Liver (tissue), 9 donors: ENCODE data around the gene RBM20. TPM values are rescaled to one million over a fixed set of nuclear protein-coding genes. Genes with fewer than 3 reads are reported as not detected.

Experiments
- DNase-seq: peaks from one replicate; pipeline ENCODE4 v3.0.0-alpha.2; 2017; ENCODE audit warnings: low spot score
- H3K27ac ChIP-seq, 2 donors: one replicate each; pipeline ENCODE4 v1.7.0; 2013; ENCODE audit warnings: inconsistent platforms in 2 of 2, low read length in 2 of 2, control low read depth in 1 of 2, low read depth in 1 of 2, mild to moderate bottlenecking in 1 of 2
- H3K27me3 ChIP-seq, 4 donors: one replicate each; pipeline versions ENCODE4 v1.6.1 to v1.7.0; 2013; ENCODE audit warnings: low read length in 3 of 4, inconsistent platforms in 1 of 4, mild to moderate bottlenecking in 1 of 4, moderate library complexity in 1 of 4; ENCODE audit not compliant: control insufficient read depth in 4 of 4, insufficient read depth in 4 of 4
- H3K36me3 ChIP-seq, 4 donors: one replicate each; pipeline versions ENCODE4 v1.6.1 to v1.7.0; 2013; ENCODE audit warnings: low read length in 3 of 4, mild to moderate bottlenecking in 3 of 4, low read depth in 1 of 4, moderate library complexity in 1 of 4; ENCODE audit not compliant: control insufficient read depth in 4 of 4, insufficient read depth in 3 of 4
- H3K4me1 ChIP-seq, 4 donors: one replicate each; pipeline versions ENCODE4 v1.6.1 to v1.7.0; 2013; ENCODE audit warnings: low read length in 3 of 4, mild to moderate bottlenecking in 3 of 4, moderate library complexity in 1 of 4; ENCODE audit not compliant: control insufficient read depth in 4 of 4, insufficient read depth in 4 of 4
- H3K4me3 ChIP-seq, 3 donors: one replicate each; pipeline versions ENCODE4 v1.6.1 to v1.7.0; 2013; ENCODE audit warnings: low read length in 3 of 3, control low read depth in 1 of 3, low read depth in 1 of 3, mild to moderate bottlenecking in 1 of 3
- H3K9ac ChIP-seq, 2 donors: one replicate each; pipeline ENCODE4 v1.7.0; 2013; ENCODE audit warnings: low read length in 2 of 2, mild to moderate bottlenecking in 2 of 2, moderate library complexity in 2 of 2, control low read depth in 1 of 2, low read depth in 1 of 2
- H3K9me3 ChIP-seq, 4 donors: one replicate each; pipeline versions ENCODE4 v1.6.1 to v1.7.0; 2013; ENCODE audit warnings: low read length in 3 of 4; ENCODE audit not compliant: control insufficient read depth in 4 of 4
- EGR1 ChIP-seq, 2 donors: IDR thresholded peaks; 2 replicates each; pipeline ENCODE4 v1.6.1; 2016 to 2018; ENCODE audit warnings: antibody characterized with exemption in 2 of 2, low read depth in 2 of 2
- FOXA1 ChIP-seq: IDR thresholded peaks from 2 replicates; pipeline ENCODE4 v1.6.1; 2016; ENCODE audit warnings: antibody characterized with exemption
- FOXA2 ChIP-seq: IDR thresholded peaks from 2 replicates; pipeline ENCODE4 v1.6.1; 2016; ENCODE audit warnings: antibody characterized with exemption
- GABPA ChIP-seq, 2 donors: IDR thresholded peaks in 1 of 2; conservative IDR thresholded peaks in 1 of 2; 2 replicates each; pipeline ENCODE4 v1.6.1; 2016; ENCODE audit warnings: antibody characterized with exemption in 2 of 2, mild to moderate bottlenecking in 1 of 2, moderate library complexity in 1 of 2
- HNF4A ChIP-seq, 2 donors: conservative IDR thresholded peaks; 2 replicates each; pipeline ENCODE4 v1.6.1; 2016; ENCODE audit warnings: antibody characterized with exemption in 2 of 2, mild to moderate bottlenecking in 2 of 2
- HNF4G ChIP-seq: IDR thresholded peaks from 2 replicates; pipeline ENCODE4 v1.6.1; 2016; ENCODE audit warnings: antibody characterized with exemption
- JUND ChIP-seq, 2 donors: IDR thresholded peaks; 2 replicates each; pipeline ENCODE4 v1.6.1; 2016; ENCODE audit warnings: antibody characterized with exemption in 2 of 2
- NR2F2 ChIP-seq: IDR thresholded peaks from 2 replicates; pipeline ENCODE4 v1.6.1; 2016; ENCODE audit warnings: antibody characterized with exemption
- RAD21 ChIP-seq, 2 donors: IDR thresholded peaks; 2 replicates each; pipeline ENCODE4 v1.6.1; 2016; ENCODE audit warnings: antibody characterized with exemption in 2 of 2, mild to moderate bottlenecking in 2 of 2
- RXRA ChIP-seq, 2 donors: IDR thresholded peaks; 2 replicates each; pipeline ENCODE4 v1.6.1; 2017 to 2018; ENCODE audit warnings: antibody characterized with exemption in 2 of 2, mild to moderate bottlenecking in 1 of 2
- SP1 ChIP-seq: IDR thresholded peaks from 2 replicates; pipeline ENCODE4 v1.6.1; 2018; ENCODE audit warnings: antibody characterized with exemption, mild to moderate bottlenecking
- TAF1 ChIP-seq: conservative IDR thresholded peaks from 2 replicates; pipeline ENCODE4 v1.6.1; 2016; ENCODE audit warnings: antibody characterized with exemption, mild to moderate bottlenecking
- YY1 ChIP-seq: IDR thresholded peaks from 2 replicates; pipeline ENCODE4 v1.6.1; 2016; ENCODE audit warnings: antibody characterized with exemption, mild to moderate bottlenecking
- WGBS: extraction: QIAGEN DNeasy Blood & Tissue Kit; methylation state at CpG from one replicate; pipeline ENCODE4 v1.1.7; 2013; 5-methylcytosine and 5-hydroxymethylcytosine counted together
- polyA plus RNA-seq, 2 donors: library from polyadenylated mRNA; stranded (reverse) in 1 of 2; unstranded in 1 of 2; fragments of 200-250 nt in 1 of 2; fragments of >200 nt in 1 of 2; fragmentation: Nextera tagmentation in 1 of 2; extraction: Ambion mirVana in 1 of 2; gene quantifications; one replicate each; pipeline versions ENCODE4 v1.2.1 to v1.2.3, GENCODE V29; 2013 to 2015
- total RNA-seq, 2 donors: library from RNA; depleted of rRNA; stranded (reverse); fragments of >200 nt; gene quantifications; one replicate each; pipeline ENCODE4 v1.2.3, GENCODE V29; 2014
- TF ChIP-seq, protein P1 (sequence below): IDR thresholded peaks from 2 replicates; pipeline ENCODE4 v1.6.1; 2016; ENCODE audit warnings: antibody characterized with exemption, mild to moderate bottlenecking
- TF ChIP-seq, protein P2 (sequence below): fragments of 150-350 bp; IDR thresholded peaks from 2 replicates; pipeline ENCODE4 v1.5.1; 2017; ENCODE audit warnings: improper control_type of control experiment, low read depth, low read length; ENCODE audit not compliant: missing input control
- TF ChIP-seq, protein P3 (sequence below): IDR thresholded peaks from 2 replicates; pipeline ENCODE4 v1.6.1; 2016; ENCODE audit warnings: antibody characterized with exemption
- TF ChIP-seq, protein P4 (sequence below): IDR thresholded peaks from 2 replicates; pipeline ENCODE4 v1.6.1; 2016; ENCODE audit warnings: antibody characterized with exemption
- TF ChIP-seq, protein P5 (sequence below): IDR thresholded peaks from 2 replicates; pipeline ENCODE4 v1.6.1; 2016; ENCODE audit warnings: antibody characterized with exemption
- donor health status: healthy.
- donor health status: healthy.
- donor health status: healthy.
- donor health status: healthy.
- donor health status: healthy.

RBM20 gene
- total and polyA plus RNA-seq, 4 donors = 0.03 to 0.08 (median 0.05) TPM; not detected in 1

DNA sequence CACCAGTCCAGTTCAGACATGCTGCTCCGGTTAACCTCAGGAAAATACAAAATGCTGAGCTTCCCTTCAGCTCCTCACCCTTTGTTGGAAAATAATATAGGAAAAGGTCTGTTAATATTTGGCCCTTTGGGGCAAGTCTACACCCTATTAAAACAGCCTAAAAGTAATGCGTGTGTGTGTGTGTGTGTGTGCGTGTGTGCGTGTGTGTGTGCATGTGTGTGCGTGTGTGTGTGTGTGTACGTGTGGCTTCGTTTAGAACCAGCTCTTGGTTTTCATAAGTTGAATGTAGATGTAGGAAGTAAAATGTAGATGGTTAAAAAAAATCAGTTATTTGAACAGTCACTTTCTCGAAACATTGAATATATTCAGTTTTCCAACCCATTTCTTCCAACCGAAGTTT lies 166.5 kb downstream of the RBM20 start:
- Histone ChIP-seq H3K27me3 (no peaks in the 10 kb centered on the region), H3K9ac (no peak overlapping the region), H3K36me3 (no peaks in the 10 kb centered on the region), H3K9me3 (no peaks in the 10 kb centered on the region), H3K4me1 (peaks cover 0 to 9% (median 1%) of the 10 kb centered on the region in 4 donors), H3K27ac (no peak overlapping the region), H3K4me3 (no peak overlapping the region)
- DNase-seq = no peak
- 85% methylated on average over 9 of the region's 9 CpGs for WGBS
- TF ChIP-seq RAD21 (IDR thresholded peaks at IDR 0.05) (no peak), NR2F2 (no peak), EGR1 (IDR thresholded peaks at IDR 0.05; ENCODE audit: low read depth in 2 of 2) (no peak), FOXA1 (no peak)

DNA sequence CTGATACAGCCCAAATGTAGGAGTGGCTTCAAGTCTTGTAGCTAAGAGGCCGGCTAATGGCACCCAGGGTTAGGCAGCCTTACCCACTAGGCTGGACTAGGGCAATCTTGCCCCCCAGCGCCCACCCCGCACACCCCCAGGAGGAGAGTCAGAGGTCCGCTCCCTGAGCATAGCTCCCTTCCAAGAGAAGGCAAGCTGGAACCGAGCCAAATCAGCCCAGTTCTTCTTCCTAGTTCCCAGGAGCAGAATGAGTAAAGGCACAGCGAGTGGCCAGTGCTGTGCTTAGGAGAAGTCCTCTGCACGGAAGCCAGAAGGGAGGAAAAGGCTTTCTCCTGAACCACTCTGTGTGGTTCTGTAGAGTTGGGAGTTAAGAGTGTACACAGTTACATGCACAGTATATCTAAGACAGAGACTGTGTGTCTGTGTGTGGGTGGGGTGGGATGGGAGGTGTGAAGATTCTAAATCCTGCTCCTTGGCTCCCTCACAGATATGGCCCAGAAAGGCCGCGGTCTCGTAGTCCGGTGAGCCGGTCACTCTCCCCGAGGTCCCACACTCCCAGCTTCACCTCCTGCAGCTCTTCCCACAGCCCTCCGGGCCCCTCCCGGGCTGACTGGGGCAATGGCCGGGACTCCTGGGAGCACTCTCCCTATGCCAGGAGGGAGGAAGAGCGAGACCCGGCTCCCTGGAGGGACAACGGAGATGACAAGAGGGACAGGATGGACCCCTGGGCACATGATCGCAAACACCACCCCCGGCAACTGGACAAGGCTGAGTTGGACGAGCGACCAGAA lies 167.8 kb downstream of the RBM20 start:
- Histone ChIP-seq H3K4me1 (peaks cover 0 to 9% (median 1%) of the 10 kb centered on the region in 4 donors), H3K27me3 (no peaks in the 10 kb centered on the region), H3K27ac (no peak overlapping the region), H3K4me3 (no peak overlapping the region), H3K9ac (no peak overlapping the region), H3K36me3 (no peaks in the 10 kb centered on the region), H3K9me3 (no peaks in the 10 kb centered on the region)
- no peak for DNase-seq
- TF ChIP-seq EGR1 (IDR thresholded peaks at IDR 0.05; ENCODE audit: low read depth in 2 of 2) (no peak), TAF1 (no peak), JUND (IDR thresholded peaks at IDR 0.05) (no peak), FOXA1 (no peak), NR2F2 (no peak), GABPA (IDR thresholded peaks at IDR 0.05 in 1 of 2, conservative IDR thresholded peaks at IDR 0.05 in 1 of 2) (no peak), YY1 (no peak), RAD21 (IDR thresholded peaks at IDR 0.05) (no peak), FOXA2 (no peak), HNF4A (conservative IDR thresholded peaks at IDR 0.05) (no peak), SP1 (no peak), RXRA (IDR thresholded peaks at IDR 0.05) (no peak), HNF4G (no peak)
- TF ChIP-seq, protein P1, sequence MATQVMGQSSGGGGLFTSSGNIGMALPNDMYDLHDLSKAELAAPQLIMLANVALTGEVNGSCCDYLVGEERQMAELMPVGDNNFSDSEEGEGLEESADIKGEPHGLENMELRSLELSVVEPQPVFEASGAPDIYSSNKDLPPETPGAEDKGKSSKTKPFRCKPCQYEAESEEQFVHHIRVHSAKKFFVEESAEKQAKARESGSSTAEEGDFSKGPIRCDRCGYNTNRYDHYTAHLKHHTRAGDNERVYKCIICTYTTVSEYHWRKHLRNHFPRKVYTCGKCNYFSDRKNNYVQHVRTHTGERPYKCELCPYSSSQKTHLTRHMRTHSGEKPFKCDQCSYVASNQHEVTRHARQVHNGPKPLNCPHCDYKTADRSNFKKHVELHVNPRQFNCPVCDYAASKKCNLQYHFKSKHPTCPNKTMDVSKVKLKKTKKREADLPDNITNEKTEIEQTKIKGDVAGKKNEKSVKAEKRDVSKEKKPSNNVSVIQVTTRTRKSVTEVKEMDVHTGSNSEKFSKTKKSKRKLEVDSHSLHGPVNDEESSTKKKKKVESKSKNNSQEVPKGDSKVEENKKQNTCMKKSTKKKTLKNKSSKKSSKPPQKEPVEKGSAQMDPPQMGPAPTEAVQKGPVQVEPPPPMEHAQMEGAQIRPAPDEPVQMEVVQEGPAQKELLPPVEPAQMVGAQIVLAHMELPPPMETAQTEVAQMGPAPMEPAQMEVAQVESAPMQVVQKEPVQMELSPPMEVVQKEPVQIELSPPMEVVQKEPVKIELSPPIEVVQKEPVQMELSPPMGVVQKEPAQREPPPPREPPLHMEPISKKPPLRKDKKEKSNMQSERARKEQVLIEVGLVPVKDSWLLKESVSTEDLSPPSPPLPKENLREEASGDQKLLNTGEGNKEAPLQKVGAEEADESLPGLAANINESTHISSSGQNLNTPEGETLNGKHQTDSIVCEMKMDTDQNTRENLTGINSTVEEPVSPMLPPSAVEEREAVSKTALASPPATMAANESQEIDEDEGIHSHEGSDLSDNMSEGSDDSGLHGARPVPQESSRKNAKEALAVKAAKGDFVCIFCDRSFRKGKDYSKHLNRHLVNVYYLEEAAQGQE = no peak
- TF ChIP-seq, protein P2, sequence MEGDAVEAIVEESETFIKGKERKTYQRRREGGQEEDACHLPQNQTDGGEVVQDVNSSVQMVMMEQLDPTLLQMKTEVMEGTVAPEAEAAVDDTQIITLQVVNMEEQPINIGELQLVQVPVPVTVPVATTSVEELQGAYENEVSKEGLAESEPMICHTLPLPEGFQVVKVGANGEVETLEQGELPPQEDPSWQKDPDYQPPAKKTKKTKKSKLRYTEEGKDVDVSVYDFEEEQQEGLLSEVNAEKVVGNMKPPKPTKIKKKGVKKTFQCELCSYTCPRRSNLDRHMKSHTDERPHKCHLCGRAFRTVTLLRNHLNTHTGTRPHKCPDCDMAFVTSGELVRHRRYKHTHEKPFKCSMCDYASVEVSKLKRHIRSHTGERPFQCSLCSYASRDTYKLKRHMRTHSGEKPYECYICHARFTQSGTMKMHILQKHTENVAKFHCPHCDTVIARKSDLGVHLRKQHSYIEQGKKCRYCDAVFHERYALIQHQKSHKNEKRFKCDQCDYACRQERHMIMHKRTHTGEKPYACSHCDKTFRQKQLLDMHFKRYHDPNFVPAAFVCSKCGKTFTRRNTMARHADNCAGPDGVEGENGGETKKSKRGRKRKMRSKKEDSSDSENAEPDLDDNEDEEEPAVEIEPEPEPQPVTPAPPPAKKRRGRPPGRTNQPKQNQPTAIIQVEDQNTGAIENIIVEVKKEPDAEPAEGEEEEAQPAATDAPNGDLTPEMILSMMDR = no peak
- TF ChIP-seq, protein P3, sequence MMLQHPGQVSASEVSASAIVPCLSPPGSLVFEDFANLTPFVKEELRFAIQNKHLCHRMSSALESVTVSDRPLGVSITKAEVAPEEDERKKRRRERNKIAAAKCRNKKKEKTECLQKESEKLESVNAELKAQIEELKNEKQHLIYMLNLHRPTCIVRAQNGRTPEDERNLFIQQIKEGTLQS = no peak
- TF ChIP-seq, protein P4, sequence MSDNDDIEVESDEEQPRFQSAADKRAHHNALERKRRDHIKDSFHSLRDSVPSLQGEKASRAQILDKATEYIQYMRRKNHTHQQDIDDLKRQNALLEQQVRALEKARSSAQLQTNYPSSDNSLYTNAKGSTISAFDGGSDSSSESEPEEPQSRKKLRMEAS = no peak
- TF ChIP-seq, protein P5, sequence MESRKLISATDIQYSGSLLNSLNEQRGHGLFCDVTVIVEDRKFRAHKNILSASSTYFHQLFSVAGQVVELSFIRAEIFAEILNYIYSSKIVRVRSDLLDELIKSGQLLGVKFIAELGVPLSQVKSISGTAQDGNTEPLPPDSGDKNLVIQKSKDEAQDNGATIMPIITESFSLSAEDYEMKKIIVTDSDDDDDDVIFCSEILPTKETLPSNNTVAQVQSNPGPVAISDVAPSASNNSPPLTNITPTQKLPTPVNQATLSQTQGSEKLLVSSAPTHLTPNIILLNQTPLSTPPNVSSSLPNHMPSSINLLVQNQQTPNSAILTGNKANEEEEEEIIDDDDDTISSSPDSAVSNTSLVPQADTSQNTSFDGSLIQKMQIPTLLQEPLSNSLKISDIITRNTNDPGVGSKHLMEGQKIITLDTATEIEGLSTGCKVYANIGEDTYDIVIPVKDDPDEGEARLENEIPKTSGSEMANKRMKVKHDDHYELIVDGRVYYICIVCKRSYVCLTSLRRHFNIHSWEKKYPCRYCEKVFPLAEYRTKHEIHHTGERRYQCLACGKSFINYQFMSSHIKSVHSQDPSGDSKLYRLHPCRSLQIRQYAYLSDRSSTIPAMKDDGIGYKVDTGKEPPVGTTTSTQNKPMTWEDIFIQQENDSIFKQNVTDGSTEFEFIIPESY = no peak
- WGBS = 92% methylated on average over 23 of the region's 23 CpGs
